Measurements from ENCODE around the gene RUBCNL.
A peak's percentile ranks its signal among the peaks of the same experiment; 100 is the strongest.

Gene RUBCNL

DNA sequence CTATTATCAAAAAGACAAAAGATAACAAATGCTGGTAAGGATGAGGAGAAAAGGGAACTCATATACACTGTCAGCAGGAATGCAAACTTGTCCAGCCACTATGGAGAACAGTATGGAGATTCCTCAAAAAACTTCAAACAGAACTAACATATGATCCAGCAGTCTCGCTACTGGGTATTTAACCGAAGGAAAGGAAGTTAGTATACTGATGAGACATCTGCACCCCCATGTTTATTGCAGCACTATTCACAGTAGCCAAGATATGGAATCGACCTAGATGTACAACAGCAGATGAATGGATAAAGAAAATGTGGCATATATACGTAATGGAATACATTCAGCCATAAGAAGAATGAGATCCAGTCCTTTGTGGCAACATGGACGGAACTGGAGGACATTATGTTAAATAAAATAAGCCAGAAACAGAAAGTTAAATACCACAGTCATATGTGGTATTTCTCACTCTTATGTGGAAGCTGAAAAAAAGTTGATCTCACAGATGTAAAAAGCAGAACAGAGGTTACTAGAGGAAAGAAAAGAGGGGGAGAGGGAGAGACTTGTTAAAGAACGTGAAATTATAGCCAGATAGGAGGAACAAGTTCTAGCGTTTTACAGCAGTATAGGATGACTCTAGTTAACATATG, 83.2 kb downstream of the RUBCNL start:
- DNase-seq: no peak

DNA sequence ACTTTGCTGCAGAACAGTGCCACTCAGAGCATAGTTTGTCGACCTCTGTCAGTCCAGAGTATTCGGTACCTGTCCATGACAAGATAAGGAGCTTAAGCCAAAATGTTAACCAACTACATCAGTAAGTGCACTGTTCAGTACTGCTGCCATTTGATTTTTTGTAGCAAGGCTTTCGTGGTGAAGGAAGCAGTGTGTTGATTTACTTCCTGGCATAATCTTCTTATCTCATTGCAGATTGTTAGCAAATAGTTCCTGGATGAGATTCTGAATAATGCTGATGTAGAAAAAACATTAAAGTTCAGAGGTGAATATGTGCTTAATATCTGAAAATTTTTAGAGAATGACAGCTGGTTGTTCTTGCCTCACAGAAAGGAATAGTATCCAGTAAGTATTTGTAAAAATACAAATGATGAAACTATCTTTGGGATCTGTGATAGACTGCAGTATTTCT, 89.7 kb downstream of the RUBCNL start:
- DNase-seq: no peak

DNA sequence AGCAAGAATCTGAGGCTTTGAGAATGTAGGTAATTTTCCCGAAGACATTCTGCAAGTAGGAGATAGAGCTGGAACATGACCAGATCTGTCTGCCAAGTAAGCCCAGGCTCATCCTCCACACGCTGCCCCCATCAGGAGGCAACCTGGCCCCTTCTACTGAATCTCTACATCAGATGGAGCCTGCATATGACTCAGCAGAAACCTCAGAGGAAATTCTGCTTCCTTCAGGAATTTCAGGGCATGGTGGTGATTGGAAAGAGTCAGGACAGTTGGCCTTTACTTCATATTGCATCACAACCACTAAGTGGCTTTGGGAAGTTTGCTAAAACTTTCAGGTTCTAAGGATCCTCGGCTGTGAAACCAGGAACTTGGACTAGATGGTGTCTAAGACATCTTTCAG, 90.1 kb downstream of the RUBCNL start:
- DNase-seq: no peak

DNA sequence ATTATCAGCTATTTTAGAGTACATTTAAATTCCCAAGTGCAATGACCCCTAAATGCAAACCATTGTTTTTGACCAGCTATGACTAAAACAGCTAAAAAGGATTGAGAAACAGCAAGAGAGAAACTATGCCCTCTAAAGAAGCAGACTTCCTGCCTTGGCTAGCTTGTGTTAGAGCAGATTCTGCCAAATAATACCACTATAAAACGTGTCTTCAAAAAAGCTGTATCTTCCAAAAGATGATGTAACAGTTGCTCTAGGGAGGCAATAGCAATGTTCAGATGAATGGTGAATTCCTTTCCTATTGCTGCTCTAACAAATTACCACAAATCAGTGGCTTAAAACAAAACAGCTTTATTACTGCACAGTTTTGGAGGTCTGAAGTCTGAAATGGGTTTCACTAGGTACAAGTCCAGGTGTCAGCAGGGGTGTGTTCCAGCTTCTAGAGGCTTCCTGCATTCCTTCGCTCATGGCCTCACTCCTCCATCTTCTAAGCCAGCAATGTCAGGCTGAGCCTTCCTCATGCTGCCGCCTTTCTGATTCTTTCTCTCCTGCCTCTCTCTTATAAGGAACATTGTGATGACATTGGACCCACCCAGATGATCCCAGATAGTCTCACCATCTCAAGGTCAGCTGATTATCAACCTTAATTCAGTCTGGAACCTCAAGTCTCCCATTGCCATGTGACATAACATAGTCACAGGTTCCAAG, 90.8 kb downstream of the RUBCNL start:
- no peak for DNase-seq

DNA sequence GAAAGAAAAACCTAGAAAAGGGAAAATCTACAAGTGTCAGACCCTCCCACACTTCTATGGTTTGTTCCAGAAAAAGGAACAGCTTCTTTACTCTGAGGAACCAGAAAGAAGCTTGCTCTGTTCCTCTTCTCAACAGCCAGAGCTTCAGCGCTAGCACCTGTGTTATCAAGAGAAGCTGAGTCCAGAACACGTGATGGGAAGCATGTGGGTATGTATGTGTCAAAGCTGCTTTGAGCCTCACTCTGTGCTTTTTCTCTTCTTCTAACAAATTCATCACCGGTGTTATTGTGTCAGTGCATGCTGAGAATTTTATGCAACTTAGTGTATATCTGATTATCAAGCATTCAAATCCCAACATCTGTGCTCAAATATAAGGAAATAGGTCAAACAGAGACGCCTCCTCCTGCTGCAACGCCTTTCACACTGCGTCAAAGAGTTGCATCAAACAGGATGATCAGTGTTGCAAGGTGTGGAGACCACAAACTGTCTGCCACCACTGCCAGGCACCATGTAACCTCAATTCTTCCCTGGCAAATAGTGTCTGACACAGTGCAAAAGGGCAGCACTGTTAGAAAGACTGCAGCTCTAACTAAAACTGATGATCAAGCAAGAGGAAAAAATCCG, 91.4 kb downstream of the RUBCNL start:
- DNase-seq: peak; percentile 60

DNA sequence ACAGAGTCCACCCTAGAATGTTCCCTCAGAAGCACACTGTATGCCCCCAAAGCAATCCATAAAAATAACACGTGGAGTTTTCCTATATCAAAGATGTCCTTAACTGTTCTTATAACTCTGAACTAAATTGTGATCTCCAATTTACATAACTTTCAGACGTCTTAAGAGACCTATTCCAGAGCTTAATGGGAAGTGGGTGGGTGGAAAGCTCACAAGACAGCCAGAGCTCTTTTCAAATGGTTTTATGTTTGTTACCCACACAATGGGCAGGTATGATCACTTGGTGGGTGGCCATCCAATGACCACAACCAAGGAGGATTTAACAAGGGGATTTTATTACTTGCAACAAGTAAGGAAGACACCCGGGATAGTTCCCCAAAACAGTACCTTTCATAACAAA, 93.6 kb downstream of the RUBCNL start:
- DNase-seq: no peak
